Measurements from ENCODE around the gene LRRC28. TPM values are rescaled to one million over a fixed set of nuclear protein-coding genes. Genes with fewer than 3 reads are reported as not detected.

The LRRC28 gene
- 17.8 and 21.5 TPM in 2 replicates for total RNA-seq

GRCh38 chr15:99250857-99251841, at the start of gene LRRC28:
LRRC28 (plus strand) TSS chr15:99251481; CDS start chr15:99255958, 4,477 bp downstream.

GRCh38 chr15:99249270-99249841, 1.9 kb upstream of the LRRC28 start, which contains the start of gene TTC23:
TTC23 (minus strand) TSS chr15:99249581; CDS start chr15:99228712, 20,869 bp downstream.

Other genes with a start within 250 kb of the LRRC28 start
- gene PGPEP1L, start 243.7 kb upstream of the LRRC28 start, total RNA-seq, result not detected in 2 replicates
- gene SYNM, start 146.4 kb upstream of the LRRC28 start, total RNA-seq, result 0.68 and 1.3 TPM in 2 replicates
- gene TTC23, start 1.9 kb upstream of the LRRC28 start, total RNA-seq, result 14.4 and 30.5 TPM in 2 replicates